ENCODE data around the gene SPATS2L.

SPATS2L gene

GRCh38 chr2:200379481-200380090 is 73.1 kb downstream of the SPATS2L start:
- DNase-seq, result no peak

- no peak for DNase-seq
Measured at GRCh38 chr2:200380091-200380561, 73.6 kb downstream of the SPATS2L start.

GRCh38 chr2:200380833-200381542 is 74.5 kb downstream of the SPATS2L start:
- DNase-seq, result no peak

- no peak for DNase-seq
Measured at GRCh38 chr2:200382874-200383273, 76.4 kb downstream of the SPATS2L start.

- no peak for DNase-seq
Measured at GRCh38 chr2:200383380-200384110, 77.1 kb downstream of the SPATS2L start.

- DNase-seq, result no peak
Measured at GRCh38 chr2:200385063-200385635, 78.7 kb downstream of the SPATS2L start.

GRCh38 chr2:200393191-200393590 is 86.7 kb downstream of the SPATS2L start:
- DNase-seq, result no peak

- no peak for DNase-seq
Measured at GRCh38 chr2:200394045-200394444, 87.6 kb downstream of the SPATS2L start.

- no peak for DNase-seq
Measured at GRCh38 chr2:200396781-200397242, 90.3 kb downstream of the SPATS2L start.

GRCh38 chr2:200397785-200398184 is 91.3 kb downstream of the SPATS2L start:
- no peak for DNase-seq

- no peak for DNase-seq
Measured at GRCh38 chr2:200399046-200399445, 92.6 kb downstream of the SPATS2L start.

GRCh38 chr2:200399636-200400035 is 93.1 kb downstream of the SPATS2L start:
- DNase-seq, result no peak

- DNase-seq, result no peak
Measured at GRCh38 chr2:200403814-200404213, 97.3 kb downstream of the SPATS2L start.

- no peak for DNase-seq
Measured at GRCh38 chr2:200404615-200405014, 98.1 kb downstream of the SPATS2L start.

GRCh38 chr2:200405599-200406298 is 99.3 kb downstream of the SPATS2L start:
- DNase-seq, result no peak

- DNase-seq, result no peak
Measured at GRCh38 chr2:200406379-200406778, 99.9 kb downstream of the SPATS2L start.

GRCh38 chr2:200408428-200409316 is 102.2 kb downstream of the SPATS2L start:
- DNase-seq, result no peak

- DNase-seq, result no peak
Measured at GRCh38 chr2:200411831-200412230, 105.3 kb downstream of the SPATS2L start.

- DNase-seq, result no peak
Measured at GRCh38 chr2:200414367-200414766, 107.9 kb downstream of the SPATS2L start.

- DNase-seq, result no peak
Measured at GRCh38 chr2:200415455-200415854, 109.0 kb downstream of the SPATS2L start.

GRCh38 chr2:200416878-200417277 is 110.4 kb downstream of the SPATS2L start:
- no peak for DNase-seq

GRCh38 chr2:200417366-200417765 is 110.9 kb downstream of the SPATS2L start:
- DNase-seq, result no peak

All from activated naive CD4-positive, alpha-beta T cell (primary cell).